ENCODE data around the gene MICB.
"Not testable (repeated sequence)": the region's sequence is repeated elsewhere in the genome, so short reads cannot be mapped to it uniquely, and the experiment has no call there.

Gene MICB

DNA sequence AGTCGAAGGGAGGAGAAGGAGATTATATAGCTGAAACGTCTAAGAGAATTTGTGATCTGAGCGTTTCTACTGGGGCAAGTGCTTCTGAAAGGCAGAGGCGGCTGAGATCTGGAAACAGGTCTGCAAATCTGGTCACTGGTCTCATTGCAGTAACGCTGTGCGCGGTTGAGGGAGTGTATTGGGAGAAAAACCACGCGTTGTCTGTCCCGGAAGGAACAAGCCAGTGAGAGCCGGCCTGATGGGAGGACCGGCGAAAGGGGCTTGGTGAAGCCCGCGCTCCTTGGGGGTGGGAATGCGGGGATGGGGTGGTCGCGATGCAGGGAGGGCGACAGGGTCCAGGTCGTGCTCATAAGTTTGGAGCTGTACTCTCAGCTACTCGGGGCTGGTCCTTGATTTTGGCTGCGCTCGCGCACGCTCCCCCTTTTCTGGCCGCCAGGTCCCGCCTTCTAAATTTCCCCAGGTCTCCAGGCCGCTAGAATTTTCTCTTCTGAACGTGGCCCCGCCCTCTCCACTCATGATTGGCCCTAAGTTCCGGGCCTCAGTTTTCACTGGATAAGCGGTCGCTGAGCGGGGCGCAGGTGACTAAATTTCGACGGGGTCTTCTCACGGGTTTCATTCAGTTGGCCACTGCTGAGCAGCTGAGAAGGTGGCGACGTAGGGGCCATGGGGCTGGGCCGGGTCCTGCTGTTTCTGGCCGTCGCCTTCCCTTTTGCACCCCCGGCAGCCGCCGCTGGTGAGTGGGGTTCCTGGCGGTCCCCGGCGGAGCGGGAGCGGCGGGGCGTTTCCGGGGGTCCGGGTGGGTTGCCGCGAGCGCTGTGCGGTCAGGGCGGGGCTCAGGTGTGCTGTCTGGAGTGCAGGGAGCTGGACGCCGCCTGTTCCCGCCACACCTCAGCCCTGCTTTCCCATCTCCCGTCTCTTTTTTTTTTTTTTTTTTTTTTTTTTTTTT, at the start of gene MICB:
MICB (plus strand) TSS at position 615 of the 946 bp plus-strand sequence; CDS start at position 664, 49 bp downstream.
- peak; percentile 82 for DNase-seq (ENCODE audit: low read depth)

- DNase-seq (ENCODE audit: low read depth), result no peak
These were observed 47.2 kb upstream of the MICB start for GRCh38 chr6:31450751-31451150.

GRCh38 chr6:31452859-31453258, 45.1 kb upstream of the MICB start:
- DNase-seq (ENCODE audit: low read depth), result no peak

GRCh38 chr6:31453259-31453658, 44.7 kb upstream of the MICB start:
- no peak for DNase-seq (ENCODE audit: low read depth)

DNA sequence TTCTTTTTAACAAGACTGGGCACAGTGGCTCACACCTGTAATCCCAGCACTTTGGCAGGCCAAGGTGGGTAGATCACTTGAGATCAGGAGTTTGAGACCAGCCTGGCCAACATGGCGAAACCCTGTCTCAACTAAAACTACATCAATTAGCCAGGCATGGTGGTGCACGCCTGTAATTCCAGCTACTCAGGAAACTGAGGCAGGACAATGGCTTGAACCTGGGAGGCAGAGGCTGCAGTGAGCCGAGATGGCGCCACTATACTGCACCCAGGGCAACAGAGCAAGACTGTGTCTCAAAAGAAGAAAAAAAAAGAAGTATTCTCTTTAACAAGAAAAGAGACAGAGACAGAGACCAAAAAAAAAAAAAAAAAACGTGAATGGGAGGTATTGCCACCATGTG, 38.1 kb upstream of the MICB start:
- DNase-seq (ENCODE audit: low read depth), result not testable (repeated sequence)

GRCh38 chr6:31460361-31461025, 37.5 kb upstream of the MICB start:
- DNase-seq (ENCODE audit: low read depth), result no peak

GRCh38 chr6:31462026-31462963, 35.6 kb upstream of the MICB start:
- no peak for DNase-seq (ENCODE audit: low read depth)

GRCh38 chr6:31462964-31463870, 34.7 kb upstream of the MICB start:
- DNase-seq (ENCODE audit: low read depth), result peak; percentile 86

- DNase-seq (ENCODE audit: low read depth), result no peak
These were observed 33.4 kb upstream of the MICB start for GRCh38 chr6:31464252-31465184.

GRCh38 chr6:31465185-31465536, 32.8 kb upstream of the MICB start:
- no peak for DNase-seq (ENCODE audit: low read depth)

DNA sequence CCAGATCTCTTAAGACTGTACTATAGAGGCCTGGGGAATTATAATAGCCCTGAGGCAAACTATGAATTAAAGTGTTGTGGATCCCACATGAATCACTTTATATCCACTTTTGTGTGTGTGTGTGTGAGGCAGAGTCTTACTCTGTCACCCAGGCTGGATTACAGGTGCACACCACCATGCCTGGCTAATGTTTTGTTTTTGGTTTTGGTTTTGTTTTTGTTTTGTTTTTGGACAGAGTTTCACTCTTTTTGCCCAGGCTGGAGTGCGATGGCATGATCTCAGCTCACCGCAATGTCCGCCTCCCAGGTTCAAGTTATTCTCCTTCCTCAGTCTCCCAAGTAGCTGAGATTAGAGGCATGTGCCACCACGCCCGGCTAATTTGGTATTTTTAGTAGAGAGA, 32.2 kb upstream of the MICB start:
- no peak for DNase-seq (ENCODE audit: low read depth)

DNA sequence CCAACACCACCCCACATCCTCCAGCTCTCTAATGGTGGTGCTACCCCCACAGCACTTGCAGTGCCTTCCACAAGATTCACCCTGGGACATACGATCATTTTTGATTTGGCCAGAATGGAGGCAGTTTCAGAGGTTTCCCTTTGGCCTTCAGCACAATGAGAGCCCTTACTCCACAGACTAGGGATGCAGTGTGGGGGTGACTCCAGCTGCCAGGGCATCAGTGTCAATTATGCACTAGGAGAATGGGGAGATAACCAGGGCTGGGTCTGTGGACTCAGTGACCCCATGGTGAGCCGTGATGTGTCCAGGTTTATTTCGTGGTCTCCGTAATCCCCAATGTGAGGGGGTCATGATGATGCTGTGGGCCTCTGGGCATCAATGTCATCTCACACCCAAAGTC, 31.5 kb upstream of the MICB start:
- no peak for DNase-seq (ENCODE audit: low read depth)

- DNase-seq (ENCODE audit: low read depth), result no peak
These were observed 30.8 kb upstream of the MICB start for GRCh38 chr6:31467151-31467550.

- no peak for DNase-seq (ENCODE audit: low read depth)
These were observed 29.6 kb upstream of the MICB start for GRCh38 chr6:31468311-31468710.

GRCh38 chr6:31470801-31471200, 27.1 kb upstream of the MICB start:
- no peak for DNase-seq (ENCODE audit: low read depth)

DNA sequence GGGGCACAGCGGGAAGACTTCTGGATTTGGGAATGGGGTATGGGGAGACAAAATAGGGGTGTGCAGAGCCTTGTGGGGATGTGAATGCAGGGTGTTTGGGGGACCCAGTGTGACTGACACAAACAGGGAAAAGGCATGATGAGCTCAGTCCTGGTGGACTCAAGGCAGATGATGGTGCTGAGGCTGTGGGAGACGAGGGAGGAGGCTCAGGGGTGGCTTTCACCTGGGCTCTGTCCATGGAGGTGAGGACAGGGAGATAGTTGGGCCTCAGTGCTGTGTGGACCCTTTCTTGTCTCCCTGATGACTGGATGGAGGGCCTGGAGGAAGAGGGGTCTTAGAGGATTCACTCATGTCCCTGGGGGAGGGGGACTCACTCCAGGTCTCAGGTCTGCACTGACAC, 26.2 kb upstream of the MICB start:
- DNase-seq (ENCODE audit: low read depth), result no peak

- DNase-seq (ENCODE audit: low read depth), result no peak
These were observed 25.7 kb upstream of the MICB start for GRCh38 chr6:31472259-31472658.

GRCh38 chr6:31473244-31473643, 24.7 kb upstream of the MICB start:
- no peak for DNase-seq (ENCODE audit: low read depth)

- no peak for DNase-seq (ENCODE audit: low read depth)
These were observed 23.9 kb upstream of the MICB start for GRCh38 chr6:31473780-31474761.
